Gastroesophageal sphincter (tissue), 4 donors: ENCODE measurements around the gene OBSL1. TPM values are rescaled to one million over a fixed set of nuclear protein-coding genes. Genes with fewer than 3 reads are reported as not detected.

Source experiments
- ATAC-seq: fragments of 150-250 bp; one replicate; pipeline ENCODE4 v1.9.1; 2016; ENCODE audit warnings: mild to moderate bottlenecking, moderate library complexity
- H3K27ac ChIP-seq, 4 donors: fragments of 200-600 bp; sonication (generic) in 3 of 4; 1 replicate in 3 of 4; 2 replicates in 1 of 4; pipeline ENCODE4 v1.5.1; 2016 to 2019
- H3K27me3 ChIP-seq: fragments of 200-600 bp; sonication (generic); one replicate; pipeline ENCODE4 v1.5.1; 2019
- H3K36me3 ChIP-seq, 2 donors: fragments of 200-600 bp; sonication (generic); one replicate each; pipeline ENCODE4 v1.5.1; 2019; ENCODE audit warnings: control low read depth in 1 of 2
- H3K4me1 ChIP-seq, 3 donors: fragments of 200-600 bp; sonication (generic); 1 replicate in 2 of 3; 2 replicates in 1 of 3; pipeline ENCODE4 v1.5.1; 2016 to 2019; ENCODE audit warnings: control low read depth in 2 of 3
- H3K4me3 ChIP-seq, 2 donors: fragments of 200-600 bp; sonication (generic); one replicate each; pipeline ENCODE4 v1.5.1; 2019; ENCODE audit warnings: mild to moderate bottlenecking in 1 of 2, moderate library complexity in 1 of 2
- H3K9me3 ChIP-seq, 3 donors: fragments of 200-600 bp; sonication (generic); one replicate each; pipeline ENCODE4 v1.5.1; 2017 to 2019; ENCODE audit warnings: control low read depth in 2 of 3
- EP300 ChIP-seq: sonication (generic); formaldehyde crosslinking; IDR thresholded peaks from one replicate; pipeline ENCODE4 v1.6.1; 2017; ENCODE audit warnings: antibody characterized with exemption, mild to moderate bottlenecking
- POLR2A ChIP-seq, 2 donors: fragments of 450-650 bp; IDR thresholded peaks; one replicate each; pipeline ENCODE4 v1.6.1; 2017; ENCODE audit warnings: antibody characterized with exemption in 2 of 2, mild to moderate bottlenecking in 2 of 2, moderate library complexity in 1 of 2
- POLR2AphosphoS5 ChIP-seq: sonication (generic); formaldehyde crosslinking; IDR thresholded peaks from one replicate; pipeline ENCODE4 v1.6.1; 2017; ENCODE audit warnings: antibody characterized with exemption
- WGBS, 2 donors: methylation state at CpG; one replicate each; pipeline ENCODE4 v1.1.5; 2018; ENCODE audit warnings: low coverage in 1 of 2; 5-methylcytosine and 5-hydroxymethylcytosine counted together
- total RNA-seq, 4 donors: library from RNA; depleted of rRNA; stranded (reverse); fragments of >200 nt; gene quantifications; one replicate each; pipeline ENCODE4 v1.1.0, GENCODE V29; 2016
- TF ChIP-seq, protein P1 (sequence below), 4 experiments: fragments of 200-600 bp in 2 of 4; fragments of 450-650 bp in 2 of 4; sonication (generic) in 1 of 4; IDR thresholded peaks; one replicate each; pipeline ENCODE4 v1.5.1; 2017 to 2019; ENCODE audit warnings: antibody characterized with exemption in 4 of 4, mild to moderate bottlenecking in 2 of 4, moderate library complexity in 2 of 4

The OBSL1 gene
- total RNA-seq, 4 donors from 2014 or later: 73.2 to 118 (median 81.6) TPM

DNA sequence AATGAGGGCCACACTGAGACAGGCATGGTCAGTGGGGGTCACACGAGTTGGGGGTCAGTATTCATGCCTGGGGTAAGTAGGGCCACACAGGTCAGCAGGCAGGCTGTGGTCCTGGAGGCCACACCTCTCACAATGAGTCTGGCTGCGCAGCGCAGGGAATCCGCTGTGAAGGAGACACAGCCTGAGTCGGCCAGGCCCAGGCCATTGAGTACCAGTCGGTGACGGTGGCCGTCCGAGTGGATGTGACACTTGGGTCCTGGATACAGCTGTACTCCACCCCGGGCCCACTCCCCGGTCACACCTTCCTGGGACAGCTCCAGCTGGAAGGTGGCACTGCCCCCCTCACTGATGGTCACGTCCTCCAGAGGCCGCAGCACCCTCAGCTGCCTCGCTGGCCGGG lies 17.0 kb downstream of the OBSL1 start:
- no peak for TF ChIP-seq POLR2AphosphoS5
- no peak for TF ChIP-seq EP300
- TF ChIP-seq, protein P1, sequence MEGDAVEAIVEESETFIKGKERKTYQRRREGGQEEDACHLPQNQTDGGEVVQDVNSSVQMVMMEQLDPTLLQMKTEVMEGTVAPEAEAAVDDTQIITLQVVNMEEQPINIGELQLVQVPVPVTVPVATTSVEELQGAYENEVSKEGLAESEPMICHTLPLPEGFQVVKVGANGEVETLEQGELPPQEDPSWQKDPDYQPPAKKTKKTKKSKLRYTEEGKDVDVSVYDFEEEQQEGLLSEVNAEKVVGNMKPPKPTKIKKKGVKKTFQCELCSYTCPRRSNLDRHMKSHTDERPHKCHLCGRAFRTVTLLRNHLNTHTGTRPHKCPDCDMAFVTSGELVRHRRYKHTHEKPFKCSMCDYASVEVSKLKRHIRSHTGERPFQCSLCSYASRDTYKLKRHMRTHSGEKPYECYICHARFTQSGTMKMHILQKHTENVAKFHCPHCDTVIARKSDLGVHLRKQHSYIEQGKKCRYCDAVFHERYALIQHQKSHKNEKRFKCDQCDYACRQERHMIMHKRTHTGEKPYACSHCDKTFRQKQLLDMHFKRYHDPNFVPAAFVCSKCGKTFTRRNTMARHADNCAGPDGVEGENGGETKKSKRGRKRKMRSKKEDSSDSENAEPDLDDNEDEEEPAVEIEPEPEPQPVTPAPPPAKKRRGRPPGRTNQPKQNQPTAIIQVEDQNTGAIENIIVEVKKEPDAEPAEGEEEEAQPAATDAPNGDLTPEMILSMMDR (IDR thresholded peaks at IDR 0.05): no peak
- TF ChIP-seq POLR2A (IDR thresholded peaks at IDR 0.05): no peak
- WGBS, 2 donors: 79% methylated on average over 4 of the region's 15 CpGs; no CpG with 5 or more reads in 1 of the 2 donors
- H3K27me3 ChIP-seq: peaks cover 8% of the 10 kb centered on the region
- no peak overlapping the region for H3K4me3 ChIP-seq
- H3K4me1 ChIP-seq: peaks cover 0 to 32% (median 12%) of the 10 kb centered on the region in 3 donors
- peaks cover 0 to 51% of the 10 kb centered on the region in 2 donors for H3K36me3 ChIP-seq
- no peak overlapping the region for H3K27ac ChIP-seq
- no peak for ATAC-seq
- H3K9me3 ChIP-seq: no peaks in the 10 kb centered on the region

DNA sequence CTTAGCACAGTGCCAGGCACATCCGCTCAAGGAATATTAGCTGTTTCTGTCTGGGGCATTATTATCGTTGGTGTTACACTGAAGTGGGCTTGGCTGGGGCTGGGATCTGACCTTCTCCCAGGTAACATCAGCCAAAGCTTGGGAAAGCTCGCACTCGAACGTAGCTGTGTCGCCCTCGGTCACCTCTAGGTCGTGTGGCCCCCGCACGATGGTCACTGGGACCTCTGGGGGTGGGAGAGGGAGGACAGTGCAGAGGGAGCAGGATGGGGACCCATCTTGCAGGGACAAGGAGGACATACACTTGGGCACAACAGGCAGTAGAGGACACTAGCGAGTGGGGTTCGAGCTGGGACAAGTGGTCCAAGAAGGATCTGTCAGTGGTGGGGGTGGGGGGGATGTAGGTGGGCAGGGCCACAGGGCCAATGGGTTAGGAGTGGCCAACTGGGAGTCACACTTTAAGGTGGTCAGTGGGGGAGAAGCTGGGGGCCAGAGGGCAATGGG lies 17.8 kb downstream of the OBSL1 start:
- ATAC-seq: no peak
- Histone ChIP-seq H3K36me3 (peaks cover 0 to 49% of the 10 kb centered on the region in 2 donors), H3K27me3 (peaks cover 8% of the 10 kb centered on the region), H3K27ac (no peak overlapping the region), H3K4me1 (peaks cover 0 to 28% (median 12%) of the 10 kb centered on the region in 3 donors), H3K4me3 (no peak overlapping the region), H3K9me3 (no peaks in the 10 kb centered on the region)
- WGBS, 2 donors: 70 to 83% methylated on average over 4 of the region's 12 CpGs
- no peak for TF ChIP-seq EP300
- TF ChIP-seq POLR2AphosphoS5: no peak
- TF ChIP-seq POLR2A (IDR thresholded peaks at IDR 0.05): no peak
- TF ChIP-seq, protein P1 (IDR thresholded peaks at IDR 0.05): no peak

DNA sequence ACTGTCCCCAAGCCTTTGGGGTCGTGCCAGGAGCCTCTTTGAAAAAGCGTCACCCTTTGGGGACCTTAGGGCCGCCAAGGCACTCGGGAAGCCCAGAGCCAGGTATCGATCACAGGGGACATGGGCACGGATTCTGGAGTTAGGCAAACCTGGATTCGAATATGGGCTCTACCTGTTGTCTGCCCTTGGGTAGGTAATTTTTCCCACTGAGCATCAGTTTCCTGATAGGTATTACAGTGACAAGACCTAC lies 18.2 kb downstream of the OBSL1 start:
- TF ChIP-seq POLR2A (IDR thresholded peaks at IDR 0.05) (no peak), POLR2AphosphoS5 (no peak), EP300 (no peak)
- TF ChIP-seq, protein P1 (IDR thresholded peaks at IDR 0.05): no peak
- Histone ChIP-seq H3K27me3 (peaks cover 8% of the 10 kb centered on the region), H3K36me3 (peaks cover 0 to 49% of the 10 kb centered on the region in 2 donors), H3K9me3 (no peaks in the 10 kb centered on the region), H3K4me3 (peak overlapping the region; percentile 37 to 70), H3K27ac (peak overlapping the region in 3 of 4 donors; percentile 77 to 85 (median 82)), H3K4me1 (peaks cover 0 to 28% (median 12%) of the 10 kb centered on the region in 3 donors)
- no peak for ATAC-seq
- WGBS, 2 donors: no CpG with 5 or more reads among the region's 7 CpGs

DNA sequence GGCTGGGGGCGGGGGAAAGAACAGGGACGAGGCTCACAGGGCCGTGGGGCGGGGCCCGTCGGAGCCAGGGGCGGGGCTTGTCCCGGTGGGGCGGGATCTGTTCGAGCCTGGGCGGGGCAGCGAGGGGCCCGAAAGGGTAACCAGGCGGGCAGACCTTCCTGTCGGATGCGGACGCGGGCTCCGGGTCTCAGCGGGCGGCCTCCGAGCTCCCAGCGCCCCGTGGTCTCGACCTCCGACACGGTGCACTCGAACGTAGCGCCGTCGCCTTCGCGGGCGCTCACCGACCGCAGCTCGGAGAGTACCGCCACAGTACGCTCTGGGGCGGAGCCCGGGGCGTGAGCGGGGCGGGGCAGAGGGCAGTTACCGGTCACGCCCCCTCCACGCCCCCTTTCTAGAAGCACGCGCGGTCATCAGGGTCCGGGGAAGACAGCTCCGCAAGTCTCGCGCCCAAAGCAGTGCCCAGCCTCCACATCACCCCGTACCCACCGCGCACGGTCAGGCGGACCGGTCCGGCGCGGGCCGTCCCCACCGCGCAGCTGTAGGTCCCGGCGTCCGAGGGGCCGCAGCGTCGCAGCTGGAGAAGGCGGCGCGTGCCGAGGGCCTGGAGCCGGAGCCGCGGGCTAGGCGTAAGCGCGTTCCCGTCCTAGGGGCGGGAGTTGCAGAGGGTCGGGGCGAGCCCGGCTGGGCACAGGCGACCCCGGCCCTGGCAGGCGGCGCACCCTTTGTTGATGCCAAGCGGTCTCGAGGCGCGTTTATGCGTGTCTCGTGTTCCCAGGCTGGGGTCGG lies 18.8 kb downstream of the OBSL1 start:
- H3K9me3 ChIP-seq: no peaks in the 10 kb centered on the region
- peak overlapping the region in 3 of 4 donors; percentile 77 to 85 (median 82) for H3K27ac ChIP-seq
- peak; percentile 93 for ATAC-seq
- TF ChIP-seq EP300: no peak
- peak; percentile 20 for TF ChIP-seq POLR2AphosphoS5
- H3K4me1 ChIP-seq: peaks cover 0 to 28% (median 12%) of the 10 kb centered on the region in 3 donors
- H3K27me3 ChIP-seq: peaks cover 8% of the 10 kb centered on the region
- H3K4me3 ChIP-seq: peak overlapping the region; percentile 37 to 70
- WGBS, 2 donors: no CpG with 5 or more reads among the region's 99 CpGs
- H3K36me3 ChIP-seq: peaks cover 0 to 49% of the 10 kb centered on the region in 2 donors

DNA sequence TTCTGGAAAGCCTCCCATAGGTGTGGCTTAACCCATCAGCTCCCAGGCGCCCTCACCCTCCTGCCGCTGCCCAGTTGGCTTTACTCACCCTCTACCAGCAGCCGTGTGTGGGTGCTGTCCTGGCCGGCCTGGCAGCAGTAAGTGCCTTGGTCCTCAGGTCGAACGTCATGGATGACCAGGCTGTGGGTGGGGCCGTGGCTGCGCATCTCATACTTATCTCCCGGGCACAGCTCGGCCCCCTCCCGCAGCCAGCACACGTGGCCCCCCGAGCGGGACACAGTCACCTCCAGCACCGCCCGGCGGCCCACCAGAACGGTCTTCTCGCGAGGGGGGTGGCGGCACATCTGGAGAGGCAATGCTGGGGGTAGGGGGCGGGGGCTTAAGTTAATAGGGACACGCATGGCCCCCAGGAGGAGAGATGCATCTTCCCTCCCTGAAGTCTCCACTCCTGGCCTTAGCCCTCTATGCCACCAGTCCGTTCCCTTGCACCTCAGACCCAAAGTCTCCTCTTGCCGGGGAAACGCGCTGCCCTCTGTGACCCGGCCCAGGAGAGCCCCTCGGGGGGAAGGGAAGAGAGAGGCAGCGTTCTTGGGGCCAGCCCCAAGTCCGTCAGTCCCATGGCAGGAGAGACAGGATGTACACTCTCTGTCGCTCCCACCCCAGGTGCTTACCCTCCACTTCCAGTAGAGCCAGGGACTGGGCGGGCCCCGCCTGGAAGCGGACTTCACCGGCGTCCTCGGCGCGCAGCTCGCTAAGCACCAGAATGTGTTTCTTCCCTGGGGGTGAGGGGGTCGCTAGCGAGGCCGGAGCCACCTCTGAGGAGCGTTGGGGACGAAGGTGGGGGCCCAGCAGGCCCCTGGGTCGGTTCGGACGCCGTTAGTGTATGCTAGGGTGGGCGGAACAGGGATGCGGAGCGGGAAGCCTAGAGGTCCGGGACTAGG lies 19.6 kb downstream of the OBSL1 start:
- no peaks in the 10 kb centered on the region for H3K9me3 ChIP-seq
- peak overlapping the region; percentile 37 to 70 for H3K4me3 ChIP-seq
- peak; percentile 42 for ATAC-seq
- peaks cover 8% of the 10 kb centered on the region for H3K27me3 ChIP-seq
- 16% methylated on average over 5 of the region's 54 CpGs; no CpG with 5 or more reads in 1 of the 2 donors for WGBS, 2 donors
- TF ChIP-seq, protein P1 (IDR thresholded peaks at IDR 0.05): no peak
- TF ChIP-seq POLR2A (IDR thresholded peaks at IDR 0.05) (no peak), POLR2AphosphoS5 (no peak), EP300 (no peak)
- peak overlapping the region in 3 of 4 donors; percentile 77 to 85 (median 82) for H3K27ac ChIP-seq
- H3K36me3 ChIP-seq: peaks cover 0 to 46% of the 10 kb centered on the region in 2 donors
- H3K4me1 ChIP-seq: peaks cover 0 to 28% (median 12%) of the 10 kb centered on the region in 3 donors
